Transverse colon (tissue), 4 donors: Measurements from ENCODE around the gene ASB13. TPM values are rescaled to one million over a fixed set of nuclear protein-coding genes. Genes with fewer than 3 reads are reported as not detected.
A peak's percentile ranks its signal among the peaks of the same experiment; 100 is the strongest.

Experiments used
- DNase-seq: peaks from one replicate; pipeline ENCODE4 v3.0.0-alpha.2; 2019
- H3K27ac ChIP-seq, 4 donors: fragments of 200-600 bp; sonication (generic); 2 replicates each; pipeline ENCODE4 v1.5.1; 2016 to 2018; ENCODE audit warnings: inconsistent platforms in 4 of 4
- H3K27me3 ChIP-seq: fragments of 200-600 bp; sonication (generic); 2 replicates; pipeline ENCODE4 v1.5.1; 2017; ENCODE audit warnings: inconsistent platforms
- H3K36me3 ChIP-seq, 4 donors: fragments of 200-600 bp; sonication (generic); 2 replicates each; pipeline ENCODE4 v1.5.1; 2017 to 2019; ENCODE audit warnings: inconsistent platforms in 4 of 4
- H3K4me1 ChIP-seq, 4 donors: fragments of 200-600 bp; sonication (generic); 2 replicates each; pipeline ENCODE4 v1.5.1; 2017 to 2020; ENCODE audit warnings: inconsistent platforms in 4 of 4
- H3K4me3 ChIP-seq, 4 donors: fragments of 200-600 bp; sonication (generic); 1 replicate in 1 of 4; 2 replicates in 3 of 4; pipeline versions ENCODE4 v1.5.1 to v1.6.1; 2017 to 2019; ENCODE audit warnings: inconsistent platforms in 4 of 4
- H3K9me3 ChIP-seq, 2 donors: fragments of 200-600 bp; sonication (generic); 2 replicates each; pipeline ENCODE4 v1.5.1; 2017 to 2019; ENCODE audit warnings: inconsistent platforms in 2 of 2
- CTCF ChIP-seq, 5 experiments: fragments of 200-600 bp in 3 of 5; fragments of 450-650 bp in 2 of 5; sonication (generic) in 3 of 5; IDR thresholded peaks; 1 replicate in 2 of 5; 2 replicates in 3 of 5; pipeline ENCODE4 v1.5.1; 2016 to 2017; ENCODE audit warnings: antibody characterized with exemption in 5 of 5, inconsistent platforms in 3 of 5, mild to moderate bottlenecking in 2 of 5, moderate library complexity in 1 of 5
- EP300 ChIP-seq: sonication (generic); formaldehyde crosslinking; IDR thresholded peaks from one replicate; pipeline ENCODE4 v1.6.1; 2017; ENCODE audit warnings: antibody characterized with exemption, low read depth
- POLR2A ChIP-seq: fragments of 450-650 bp; IDR thresholded peaks from one replicate; pipeline ENCODE4 v1.6.1; 2016; ENCODE audit warnings: antibody characterized with exemption, mild to moderate bottlenecking, moderate library complexity
- POLR2AphosphoS5 ChIP-seq, 3 donors: sonication (generic); formaldehyde crosslinking; IDR thresholded peaks; one replicate each; pipeline ENCODE4 v1.6.1; 2016; ENCODE audit warnings: antibody characterized with exemption in 3 of 3
- WGBS, 2 donors: methylation state at CpG; one replicate each; pipeline ENCODE4 v1.1.5; 2018; ENCODE audit warnings: low coverage in 1 of 2; 5-methylcytosine and 5-hydroxymethylcytosine counted together
- in situ Hi-C, 4 donors: fragments of 200-750 bp; cut with MboI; loops; one replicate each; pipeline versions ENCODE4 v1.15.0 to v1.15.1; 2017; ENCODE audit warnings: low sequenced_read_pairs in 3 of 4, low pct_ligation_motif_present in 1 of 4, low pct_unique_long_range_greater_than_20kb in 1 of 4
- intact Hi-C: fragments of 100-400 bp; cut with DNase I; formaldehyde crosslinking; loops from one replicate; pipeline ENCODE4 v1.15.1; 2023; ENCODE audit warnings: low total_unique reads
- total RNA-seq, 4 donors: library from RNA; depleted of rRNA; stranded (reverse); fragments of >200 nt; gene quantifications; one replicate each; pipeline ENCODE4 v1.1.0, GENCODE V29; 2016

Gene ASB13
- total RNA-seq, 4 donors from 2014 or later, result 14.5 to 73.3 (median 61.0) TPM

GRCh38 chr10:5669604-5670003, 3.2 kb upstream of the ASB13 start:
- WGBS, 2 donors, result 90% methylated on average over 1 of the region's 1 CpG; no CpG with 5 or more reads in 1 of the 2 donors

DNA sequence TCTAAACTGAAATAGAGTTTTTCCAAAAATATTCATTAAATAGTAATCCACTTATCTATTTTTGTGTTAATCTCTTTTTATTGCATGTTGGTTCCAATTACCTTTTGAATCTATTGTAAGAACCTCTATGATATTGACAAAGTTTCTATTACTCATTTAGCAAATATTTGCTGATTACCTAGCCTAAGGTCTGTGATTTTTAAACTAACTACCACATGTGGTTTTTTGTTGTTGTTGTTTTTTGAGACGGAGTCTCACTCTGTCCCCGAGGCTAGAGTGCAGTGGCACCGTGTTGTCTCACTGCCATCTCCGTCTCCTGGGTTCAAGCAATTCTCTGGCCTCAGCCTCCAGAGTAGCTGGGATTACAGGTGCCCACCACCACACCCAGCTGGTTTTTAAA, 2.0 kb upstream of the ASB13 start:
- TF ChIP-seq POLR2AphosphoS5 (IDR thresholded peaks at IDR 0.05), result no peak
- no peak for TF ChIP-seq CTCF (IDR thresholded peaks at IDR 0.05)
- TF ChIP-seq POLR2A, result no peak
- TF ChIP-seq EP300, result no peak
- Histone ChIP-seq H3K27me3 (no peaks in the 10 kb centered on the region), H3K36me3 (no peaks in the 10 kb centered on the region), H3K9me3 (no peaks in the 10 kb centered on the region), H3K27ac (no peak overlapping the region), H3K4me3 (no peak overlapping the region), H3K4me1 (peaks cover 5 to 33% (median 14%) of the 10 kb centered on the region in 4 donors)
- 72 to 82% methylated on average over 2 to 4 of the region's 4 CpGs for WGBS, 2 donors
- DNase-seq, result no peak
- in situ Hi-C loops, result no loop called here
- intact Hi-C loops, result no loop called here

More at GRCh38 chr10:5669604-5670003, 3.2 kb upstream of the ASB13 start:
- intact Hi-C loops (no loop called here), in situ Hi-C loops (no loop called here)
- Histone ChIP-seq H3K27ac (no peak overlapping the region), H3K4me1 (peaks cover 5 to 21% (median 14%) of the 10 kb centered on the region in 4 donors), H3K36me3 (no peaks in the 10 kb centered on the region), H3K27me3 (no peaks in the 10 kb centered on the region), H3K9me3 (peaks cover 3 to 6% of the 10 kb centered on the region in 2 donors), H3K4me3 (no peak overlapping the region)
- no peak for TF ChIP-seq EP300
- TF ChIP-seq CTCF (IDR thresholded peaks at IDR 0.05), result no peak
- no peak for TF ChIP-seq POLR2AphosphoS5 (IDR thresholded peaks at IDR 0.05)
- no peak for TF ChIP-seq POLR2A
- DNase-seq, result no peak

- intact Hi-C loops, result no loop called here
- Histone ChIP-seq H3K27ac (peak overlapping the region in 2 of 4 donors; percentile 86 to 89), H3K4me3 (peak overlapping the region; percentile 48 to 90 (median 80)), H3K4me1 (peaks cover 5 to 39% (median 14%) of the 10 kb centered on the region in 4 donors), H3K27me3 (no peaks in the 10 kb centered on the region), H3K36me3 (no peaks in the 10 kb centered on the region), H3K9me3 (no peaks in the 10 kb centered on the region)
- in situ Hi-C loops, result no loop called here
- WGBS, 2 donors, result 49 to 58% methylated on average over 11 to 15 of the region's 15 CpGs
- DNase-seq, result no peak
- TF ChIP-seq CTCF (IDR thresholded peaks at IDR 0.05) (no peak), POLR2AphosphoS5 (IDR thresholded peaks at IDR 0.05) (no peak), POLR2A (no peak), EP300 (no peak)
Measured at GRCh38 chr10:5666841-5667630, 641 bp upstream of the ASB13 start.

GRCh38 chr10:5665373-5666007, 905 bp downstream of the ASB13 start:
- H3K36me3 ChIP-seq, result no peaks in the 10 kb centered on the region
- no peak for DNase-seq
- H3K27me3 ChIP-seq, result no peaks in the 10 kb centered on the region
- intact Hi-C loops (no loop called here), in situ Hi-C loops (no loop called here)
- H3K9me3 ChIP-seq, result no peaks in the 10 kb centered on the region
- H3K4me3 ChIP-seq, result peak overlapping the region; percentile 72 to 92 (median 89)
- TF ChIP-seq POLR2A (no peak), CTCF (IDR thresholded peaks at IDR 0.05) (no peak), POLR2AphosphoS5 (IDR thresholded peaks at IDR 0.05) (peak in 1 of 3 donors; percentile 34)
- peak overlapping the region; percentile 84 to 89 (median 87) for H3K27ac ChIP-seq
- WGBS, 2 donors, result 18 to 34% methylated on average over 7 to 9 of the region's 9 CpGs
- peaks cover 5 to 52% (median 18%) of the 10 kb centered on the region in 4 donors for H3K4me1 ChIP-seq
